GM21717 (cell line): ENCODE data around the gene PTRH2.
"Not testable (repeated sequence)": the region's sequence is repeated elsewhere in the genome, so short reads cannot be mapped to it uniquely, and the experiment has no call there.

Experiments used
- ATAC-seq: cut with Tn5 transposase; IDR thresholded peaks from one replicate; pipeline ENCODE4 v1.9.1; 2021; ENCODE audit warnings: mild to moderate bottlenecking, moderate library complexity; ENCODE audit not compliant: unreplicated experiment

PTRH2 gene

GRCh38 chr17:59707149-59707970, at the start of gene PTRH2, which contains the start of gene VMP1:
Gene PTRH2, minus strand, starts transcription at chr17:59707430. Its CDS starts 9,452 bp downstream, at chr17:59697978.
Gene VMP1, plus strand, starts transcription at chr17:59707654. Its CDS starts 23,793 bp downstream, at chr17:59731447.
- peak; percentile 95 for ATAC-seq

GRCh38 chr17:59756236-59756818, 49.1 kb upstream of the PTRH2 start:
- no peak for ATAC-seq

GRCh38 chr17:59755069-59755468, 47.8 kb upstream of the PTRH2 start:
- not testable (repeated sequence) for ATAC-seq

- ATAC-seq = no peak
Observed at GRCh38 chr17:59754552-59754951, 47.3 kb upstream of the PTRH2 start.

- no peak for ATAC-seq
Observed at GRCh38 chr17:59753522-59754467, 46.6 kb upstream of the PTRH2 start.

- ATAC-seq = no peak
Observed at GRCh38 chr17:59752922-59753321, 45.7 kb upstream of the PTRH2 start.

DNA sequence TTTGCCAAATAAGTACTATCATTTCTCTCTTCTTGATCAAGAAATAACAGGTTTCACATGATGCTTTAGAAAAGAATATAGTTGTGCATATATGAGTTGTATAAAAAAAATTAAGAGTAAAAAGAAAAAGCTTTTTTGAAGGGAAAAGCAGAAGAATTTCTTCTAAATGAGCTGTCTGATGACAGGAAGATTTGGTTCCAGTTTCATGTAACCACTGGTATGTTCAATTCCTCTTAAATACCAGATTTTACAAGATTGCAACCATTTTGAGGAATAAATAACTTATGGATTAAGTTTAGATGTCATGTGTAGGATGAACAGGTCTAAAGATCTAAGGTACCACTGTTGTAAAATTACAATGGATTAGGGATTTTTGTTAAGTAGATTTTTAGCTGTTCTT, 45.2 kb upstream of the PTRH2 start:
- no peak for ATAC-seq

DNA sequence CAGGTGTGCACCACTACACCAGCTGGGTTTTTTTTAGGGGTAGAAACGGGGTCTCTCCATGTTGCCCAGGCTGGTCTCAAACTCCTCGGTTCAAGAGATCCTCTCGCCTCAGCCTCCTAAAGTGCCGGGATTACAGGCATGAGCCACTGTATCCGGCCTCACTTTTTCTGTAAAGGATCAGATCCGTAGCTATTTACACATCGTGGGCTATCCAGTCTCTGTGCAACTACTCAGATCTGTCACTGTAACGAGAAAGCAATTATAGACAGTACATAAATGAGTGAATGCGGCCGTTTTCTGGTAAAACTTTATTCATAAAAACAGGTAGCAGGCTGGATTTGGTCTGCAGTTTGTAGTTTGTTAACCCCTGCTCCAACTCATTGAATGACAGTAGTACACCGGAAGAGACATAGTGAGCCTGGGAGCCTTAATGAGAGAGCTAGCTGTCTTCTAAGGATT, 44.8 kb upstream of the PTRH2 start:
- no peak for ATAC-seq

- no peak for ATAC-seq
Observed at GRCh38 chr17:59748591-59748990, 41.4 kb upstream of the PTRH2 start.

GRCh38 chr17:59746849-59747445, 39.7 kb upstream of the PTRH2 start:
- no peak for ATAC-seq

- no peak for ATAC-seq
Observed at GRCh38 chr17:59745040-59745439, 37.8 kb upstream of the PTRH2 start.

DNA sequence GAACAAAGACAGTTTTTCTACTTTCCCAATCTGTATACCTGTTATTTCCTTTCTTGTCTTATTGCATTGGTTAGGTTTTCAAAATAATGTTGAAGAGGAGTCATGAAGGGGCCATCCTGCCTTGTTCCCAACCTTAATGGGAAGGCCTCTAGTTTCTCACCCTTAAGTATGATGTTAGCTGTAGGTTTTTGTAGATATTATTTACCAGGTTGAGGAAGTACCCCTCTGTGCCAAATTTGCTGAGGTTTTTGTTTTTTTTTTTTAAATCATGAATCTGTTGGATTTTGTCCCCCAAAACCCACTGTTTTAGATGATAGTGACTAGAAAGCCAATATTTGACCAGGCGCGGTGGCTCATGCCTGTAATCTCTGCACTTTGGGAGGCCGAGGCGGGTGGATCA, 36.6 kb upstream of the PTRH2 start:
- no peak for ATAC-seq

DNA sequence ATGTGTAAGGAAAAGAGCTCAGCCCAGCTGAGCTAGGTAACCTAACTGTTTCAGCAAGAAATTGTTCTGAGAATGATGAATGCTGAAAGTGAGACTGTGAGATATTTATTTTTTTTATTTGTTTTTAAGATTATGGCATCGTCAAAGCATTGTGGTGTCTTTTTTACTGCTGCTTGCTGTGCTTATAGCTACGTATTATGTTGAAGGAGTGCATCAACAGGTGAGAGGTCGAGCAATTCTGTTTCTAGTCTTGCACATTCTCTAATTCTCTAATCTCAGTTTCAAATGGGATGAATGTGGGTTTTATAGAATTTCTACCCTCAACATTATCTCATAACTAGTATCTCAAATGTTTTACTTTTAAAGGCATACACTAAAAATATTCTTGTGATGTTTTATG, 30.1 kb upstream of the PTRH2 start:
- no peak for ATAC-seq

- no peak for ATAC-seq
Observed at GRCh38 chr17:59734226-59734625, 27.0 kb upstream of the PTRH2 start.

- ATAC-seq = no peak
Observed at GRCh38 chr17:59733697-59734096, 26.5 kb upstream of the PTRH2 start.

DNA sequence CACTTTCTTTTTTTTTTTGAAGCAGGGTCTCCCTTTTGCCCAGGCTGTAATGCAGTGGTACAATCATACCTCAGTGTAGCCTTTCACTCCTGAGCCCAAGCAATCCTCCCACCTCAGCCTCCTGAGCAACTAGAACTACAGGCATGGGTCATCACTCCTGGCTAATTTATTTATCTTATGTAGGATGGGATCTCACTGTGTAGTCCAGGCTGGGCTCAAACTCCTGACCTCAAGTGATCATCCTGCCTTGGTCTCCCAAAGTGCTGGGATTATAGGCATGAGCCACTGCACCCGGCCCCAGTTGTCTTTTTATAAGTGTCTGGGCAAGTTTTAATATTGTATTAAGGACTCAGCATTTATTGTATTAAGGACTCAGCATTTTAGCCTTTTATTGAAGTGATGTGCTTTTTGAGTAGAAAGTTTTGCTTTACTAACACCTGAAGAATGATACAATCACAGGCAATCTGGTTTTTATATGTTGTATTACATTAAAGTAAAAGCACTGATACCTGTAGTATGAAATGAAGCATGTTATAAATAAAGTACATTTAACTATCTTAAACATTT, 23.1 kb upstream of the PTRH2 start:
- no peak for ATAC-seq

DNA sequence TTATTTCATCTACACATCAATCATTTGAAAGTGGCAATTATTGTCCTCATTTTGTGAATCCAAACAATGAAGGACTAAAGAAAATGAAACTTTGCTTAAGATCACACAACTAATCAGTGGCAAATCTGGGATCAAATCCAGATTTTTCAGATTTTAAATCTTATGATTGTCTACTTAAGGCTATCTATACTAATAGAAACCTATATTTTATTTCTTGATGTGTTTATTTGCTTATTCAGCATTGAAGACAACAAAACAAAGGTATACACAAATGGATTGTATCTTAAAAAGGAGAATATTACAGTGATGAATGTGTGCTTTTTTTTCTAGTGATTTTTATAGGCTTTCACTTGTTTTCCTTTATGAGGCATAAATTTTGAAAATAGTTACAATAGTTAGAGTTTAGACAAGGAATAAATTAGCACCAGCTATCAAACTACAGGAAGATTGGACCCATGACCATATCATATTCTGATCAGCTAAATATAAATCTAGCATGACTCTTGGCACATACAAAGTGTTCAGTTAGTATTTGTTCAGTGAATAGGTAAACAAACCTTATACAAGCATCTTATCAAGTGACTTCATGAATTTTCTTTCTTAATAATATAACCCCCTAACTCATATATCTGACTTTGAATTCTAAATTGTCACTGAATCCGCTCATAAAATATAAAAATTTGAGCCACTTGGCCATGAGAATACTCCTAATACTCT, 20.7 kb upstream of the PTRH2 start:
- no peak for ATAC-seq

DNA sequence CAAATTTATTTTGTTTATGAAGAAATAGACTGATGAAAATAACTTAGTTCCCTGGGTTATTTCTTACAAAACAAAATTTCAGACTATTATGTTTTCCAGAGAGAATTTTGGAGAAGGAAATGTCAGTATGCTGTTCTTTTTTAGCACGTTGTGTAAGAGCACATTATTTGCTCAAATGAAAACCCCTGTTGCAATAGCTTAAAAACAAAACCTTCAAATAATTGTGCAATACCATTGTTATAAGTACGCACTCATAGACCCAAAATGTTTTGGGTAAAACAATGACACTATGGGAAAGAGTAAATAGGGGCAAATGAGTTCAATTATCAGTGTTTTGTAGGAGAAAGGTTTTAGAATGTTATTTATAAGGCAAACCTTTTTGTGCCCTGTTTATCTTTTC, 18.5 kb upstream of the PTRH2 start:
- ATAC-seq = no peak

GRCh38 chr17:59723607-59724006, 16.4 kb upstream of the PTRH2 start:
- no peak for ATAC-seq

DNA sequence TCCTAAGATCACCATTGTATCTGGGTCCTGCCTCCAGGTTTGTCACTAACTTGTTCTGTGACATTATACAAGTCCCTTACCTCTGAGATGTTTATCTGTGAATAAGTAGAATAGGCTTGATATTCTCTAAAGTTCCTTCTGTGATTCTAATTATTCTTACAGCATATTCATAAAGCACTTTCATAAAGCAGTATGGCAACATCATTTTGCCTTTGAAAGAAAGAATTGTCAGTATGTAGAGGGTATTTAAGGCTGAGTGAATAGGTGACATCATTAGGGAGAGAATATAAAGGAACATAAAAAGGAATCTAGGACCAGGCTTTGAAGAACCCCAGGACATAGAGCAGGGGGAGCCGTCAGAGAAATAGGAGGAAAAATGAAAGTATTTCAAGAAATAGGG, 15.8 kb upstream of the PTRH2 start:
- no peak for ATAC-seq
